WERI-Rb-1 (cell line): Measurements from ENCODE around the gene ZNF341.

Experiments
- DNase-seq: peaks from one replicate; pipeline ENCODE4 v3.0.0-alpha.2; 2020
- H3K27ac ChIP-seq: fragments of 250-450 bp; sonication (Bioruptor Pico); 2 replicates; pipeline ENCODE4 v1.5.1; 2020; ENCODE audit warnings: mild to moderate bottlenecking, moderate library complexity
- H3K27me3 ChIP-seq: fragments of 250-450 bp; sonication (Bioruptor Pico); 2 replicates; pipeline ENCODE4 v1.5.1; 2021; ENCODE audit warnings: mild to moderate bottlenecking, low read depth, moderate library complexity; ENCODE audit not compliant: insufficient read depth, severe bottlenecking
- H3K36me3 ChIP-seq: fragments of 250-450 bp; sonication (Bioruptor Pico); 2 replicates; pipeline ENCODE4 v1.5.1; 2020; ENCODE audit warnings: mild to moderate bottlenecking, moderate library complexity
- H3K4me3 ChIP-seq: 2 replicates; pipeline ENCODE4 v1.5.1; 2011; ENCODE audit warnings: low read depth, mild to moderate bottlenecking, control low read depth, low read length
- H3K9me3 ChIP-seq: fragments of 250-450 bp; sonication (Bioruptor Pico); 2 replicates; pipeline ENCODE4 v1.5.1; 2021; ENCODE audit warnings: mild to moderate bottlenecking, moderate library complexity; ENCODE audit not compliant: severe bottlenecking
- TF ChIP-seq, protein P1 (sequence below): IDR thresholded peaks from 2 replicates; pipeline ENCODE4 v1.5.1; 2011; ENCODE audit warnings: low read depth, mild to moderate bottlenecking, control low read depth, inconsistent platforms, low read length

The ZNF341 gene

GRCh38 chr20:33721391-33722140, 10.2 kb upstream of the ZNF341 start:
- no peak for DNase-seq
- Histone ChIP-seq H3K9me3 (no peaks in the 10 kb centered on the region), H3K27me3 (no peaks in the 10 kb centered on the region), H3K27ac (no peak overlapping the region), H3K36me3 (no peaks in the 10 kb centered on the region; the same call in 1 of the 2 replicates), H3K4me3 (no peak overlapping the region)
- TF ChIP-seq, protein P1, sequence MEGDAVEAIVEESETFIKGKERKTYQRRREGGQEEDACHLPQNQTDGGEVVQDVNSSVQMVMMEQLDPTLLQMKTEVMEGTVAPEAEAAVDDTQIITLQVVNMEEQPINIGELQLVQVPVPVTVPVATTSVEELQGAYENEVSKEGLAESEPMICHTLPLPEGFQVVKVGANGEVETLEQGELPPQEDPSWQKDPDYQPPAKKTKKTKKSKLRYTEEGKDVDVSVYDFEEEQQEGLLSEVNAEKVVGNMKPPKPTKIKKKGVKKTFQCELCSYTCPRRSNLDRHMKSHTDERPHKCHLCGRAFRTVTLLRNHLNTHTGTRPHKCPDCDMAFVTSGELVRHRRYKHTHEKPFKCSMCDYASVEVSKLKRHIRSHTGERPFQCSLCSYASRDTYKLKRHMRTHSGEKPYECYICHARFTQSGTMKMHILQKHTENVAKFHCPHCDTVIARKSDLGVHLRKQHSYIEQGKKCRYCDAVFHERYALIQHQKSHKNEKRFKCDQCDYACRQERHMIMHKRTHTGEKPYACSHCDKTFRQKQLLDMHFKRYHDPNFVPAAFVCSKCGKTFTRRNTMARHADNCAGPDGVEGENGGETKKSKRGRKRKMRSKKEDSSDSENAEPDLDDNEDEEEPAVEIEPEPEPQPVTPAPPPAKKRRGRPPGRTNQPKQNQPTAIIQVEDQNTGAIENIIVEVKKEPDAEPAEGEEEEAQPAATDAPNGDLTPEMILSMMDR: no peak

GRCh38 chr20:33724439-33725094, 7.2 kb upstream of the ZNF341 start:
- Histone ChIP-seq H3K9me3 (no peaks in the 10 kb centered on the region), H3K27me3 (no peaks in the 10 kb centered on the region), H3K27ac (no peak overlapping the region), H3K4me3 (no peak overlapping the region), H3K36me3 (no peaks in the 10 kb centered on the region)
- DNase-seq: no peak
- TF ChIP-seq, protein P1: no peak

GRCh38 chr20:33725607-33726264, 6.1 kb upstream of the ZNF341 start:
- TF ChIP-seq, protein P1: no peak
- no peaks in the 10 kb centered on the region for H3K27me3 ChIP-seq

DNA sequence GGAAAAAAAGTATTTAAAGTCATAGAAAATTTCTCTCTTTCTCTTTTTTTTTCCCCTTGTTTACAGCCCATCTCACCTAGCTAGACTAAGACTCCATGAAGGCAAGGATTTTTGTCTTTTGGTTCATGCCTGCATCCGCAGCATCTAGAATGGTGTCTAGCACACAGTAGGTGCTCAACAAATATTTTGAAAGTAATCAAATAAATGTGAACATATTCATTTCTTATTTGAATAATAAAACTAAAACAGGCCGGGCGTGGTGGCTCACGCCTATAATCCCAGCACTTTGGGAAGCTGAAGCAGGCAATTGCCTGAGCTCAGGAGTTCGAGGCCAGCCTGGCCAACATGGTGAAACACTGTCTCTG, 4.7 kb upstream of the ZNF341 start:
- Histone ChIP-seq H3K27me3 (no peaks in the 10 kb centered on the region), H3K9me3 (no peaks in the 10 kb centered on the region), H3K36me3 (no peaks in the 10 kb centered on the region), H3K4me3 (no peak overlapping the region), H3K27ac (no peak overlapping the region)
- TF ChIP-seq, protein P1: no peak
- DNase-seq: no peak

More at GRCh38 chr20:33725607-33726264, 6.1 kb upstream of the ZNF341 start:
- Histone ChIP-seq H3K27ac (no peak overlapping the region), H3K4me3 (no peak overlapping the region), H3K36me3 (no peaks in the 10 kb centered on the region), H3K9me3 (no peaks in the 10 kb centered on the region)
- no peak for DNase-seq

DNA sequence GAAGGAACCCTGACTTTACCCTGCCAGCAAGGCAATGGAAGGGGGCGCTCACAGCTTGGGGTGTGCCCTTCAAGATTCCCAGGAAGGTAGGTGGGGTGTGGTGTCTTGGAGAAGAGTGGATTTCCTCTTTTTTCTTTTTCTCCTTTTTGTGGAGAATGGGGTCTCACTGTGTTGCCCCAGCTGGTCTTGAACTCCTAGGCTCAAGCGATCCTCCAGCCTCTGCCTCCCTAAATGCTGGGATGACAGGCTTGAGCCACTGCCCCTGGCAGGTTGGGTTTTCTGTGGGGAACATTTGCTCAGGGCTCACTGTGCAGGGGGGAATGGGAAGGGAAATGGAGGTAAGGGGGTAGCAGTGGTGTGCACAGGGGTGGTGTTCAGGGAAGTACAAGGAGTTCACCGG, 4.0 kb upstream of the ZNF341 start:
- TF ChIP-seq, protein P1: no peak
- DNase-seq: no peak
- no peaks in the 10 kb centered on the region for H3K27me3 ChIP-seq

More for the DNA sequence above, 4.0 kb upstream of the ZNF341 start:
- Histone ChIP-seq H3K4me3 (no peak overlapping the region), H3K27ac (no peak overlapping the region), H3K9me3 (no peaks in the 10 kb centered on the region), H3K36me3 (no peaks in the 10 kb centered on the region)
